GM21423 (cell line): Measurements from ENCODE around the gene C1QTNF12.

Experiments
- ATAC-seq: cut with Tn5 transposase; IDR thresholded peaks from one replicate; pipeline ENCODE4 v1.9.1; 2021; ENCODE audit warnings: mild to moderate bottlenecking, moderate library complexity; ENCODE audit not compliant: unreplicated experiment

Gene C1QTNF12

GRCh38 chr1:1215080-1215676, 31.3 kb downstream of the C1QTNF12 start:
- no peak for ATAC-seq

- ATAC-seq = no peak
Observed at GRCh38 chr1:1213345-1214265, 32.9 kb downstream of the C1QTNF12 start, which contains the start of gene TNFRSF4. Gene TNFRSF4, minus strand, starts transcription at chr1:1214153. Its CDS starts 26 bp downstream, at chr1:1214127.

GRCh38 chr1:1212780-1213344, 33.7 kb downstream of the C1QTNF12 start:
- ATAC-seq = no peak

GRCh38 chr1:1211541-1212441, 34.7 kb downstream of the C1QTNF12 start:
- no peak for ATAC-seq

GRCh38 chr1:1210726-1211540, 35.6 kb downstream of the C1QTNF12 start:
- no peak for ATAC-seq

GRCh38 chr1:1208713-1209433, 37.6 kb downstream of the C1QTNF12 start:
- ATAC-seq = no peak

- ATAC-seq = no peak
Observed at GRCh38 chr1:1207571-1207892, 39.0 kb downstream of the C1QTNF12 start.

GRCh38 chr1:1206966-1207531, 39.5 kb downstream of the C1QTNF12 start:
- no peak for ATAC-seq

- ATAC-seq = no peak
Observed at GRCh38 chr1:1206376-1206965, 40.1 kb downstream of the C1QTNF12 start, which contains the start of gene TNFRSF18. Gene TNFRSF18, minus strand, starts transcription at chr1:1206592. Its CDS starts 21 bp downstream, at chr1:1206571.

- no peak for ATAC-seq
Observed at GRCh38 chr1:1205769-1206375, 40.6 kb downstream of the C1QTNF12 start.

- no peak for ATAC-seq
Observed at GRCh38 chr1:1204998-1205768, 41.3 kb downstream of the C1QTNF12 start.

GRCh38 chr1:1204425-1204920, 42.0 kb downstream of the C1QTNF12 start:
- ATAC-seq = no peak

GRCh38 chr1:1203561-1204424, 42.7 kb downstream of the C1QTNF12 start:
- ATAC-seq = no peak

- ATAC-seq = no peak
Observed at GRCh38 chr1:1202831-1203560, 43.5 kb downstream of the C1QTNF12 start.
